GM18502 (cell line): Measurements from ENCODE around the gene ATRN.
"Not testable (repeated sequence)": the region's sequence is repeated elsewhere in the genome, so short reads cannot be mapped to it uniquely, and the experiment has no call there.

ENCODE experiments used
- ATAC-seq: cut with Tn5 transposase; IDR thresholded peaks from one replicate; pipeline ENCODE4 v1.9.1; 2021; ENCODE audit warnings: mild to moderate bottlenecking; ENCODE audit not compliant: unreplicated experiment, poor library complexity

Gene ATRN

GRCh38 chr20:3614466-3614865, 143.6 kb downstream of the ATRN start:
- ATAC-seq = no peak

- ATAC-seq = not testable (repeated sequence)
Measured at GRCh38 chr20:3615171-3615840, 144.5 kb downstream of the ATRN start.

GRCh38 chr20:3616250-3616649, 145.4 kb downstream of the ATRN start:
- no peak for ATAC-seq

- no peak for ATAC-seq
Measured at GRCh38 chr20:3621111-3621510, 150.3 kb downstream of the ATRN start.

- ATAC-seq = no peak
Measured at GRCh38 chr20:3622406-3622805, 151.6 kb downstream of the ATRN start.

GRCh38 chr20:3627476-3627875, 156.7 kb downstream of the ATRN start:
- ATAC-seq = no peak

- no peak for ATAC-seq
Measured at GRCh38 chr20:3628502-3629314, 157.9 kb downstream of the ATRN start.

- no peak for ATAC-seq
Measured at GRCh38 chr20:3629893-3630292, 159.1 kb downstream of the ATRN start.

- no peak for ATAC-seq
Measured at GRCh38 chr20:3630429-3630828, 159.6 kb downstream of the ATRN start.

GRCh38 chr20:3631534-3631933, 160.7 kb downstream of the ATRN start:
- ATAC-seq = no peak

GRCh38 chr20:3632311-3633004, 161.6 kb downstream of the ATRN start:
- ATAC-seq = no peak

GRCh38 chr20:3633913-3634478, 163.2 kb downstream of the ATRN start:
- no peak for ATAC-seq

GRCh38 chr20:3635346-3635745, 164.5 kb downstream of the ATRN start:
- ATAC-seq = no peak

- ATAC-seq = no peak
Measured at GRCh38 chr20:3640259-3640658, 169.4 kb downstream of the ATRN start.

- ATAC-seq = no peak
Measured at GRCh38 chr20:3645309-3646066, 174.7 kb downstream of the ATRN start.

- ATAC-seq = no peak
Measured at GRCh38 chr20:3646067-3646440, 175.2 kb downstream of the ATRN start.

- no peak for ATAC-seq
Measured at GRCh38 chr20:3646651-3647050, 175.8 kb downstream of the ATRN start.

- no peak for ATAC-seq
Measured at GRCh38 chr20:3647473-3647872, 176.7 kb downstream of the ATRN start.

GRCh38 chr20:3648951-3649350, 178.1 kb downstream of the ATRN start:
- no peak for ATAC-seq
